Osteoblast (primary cell): Measurements from ENCODE around the gene TMEM167B. TPM values are rescaled to one million over a fixed set of nuclear protein-coding genes. Genes with fewer than 3 reads are reported as not detected.
A peak's percentile ranks its signal among the peaks of the same experiment; 100 is the strongest.

Experiments
- DNase-seq: peaks from one replicate; pipeline ENCODE4 v3.0.0; 2011; ENCODE audit warnings: low spot score, mixed read lengths; ENCODE audit not compliant: insufficient read length; ENCODE audit errors: missing footprints
- H2AFZ ChIP-seq: 2 replicates; pipeline ENCODE4 v1.6.0; 2011; ENCODE audit warnings: mild to moderate bottlenecking, low read length
- H3K27ac ChIP-seq: 2 replicates; pipeline ENCODE4 v1.5.1; 2011; ENCODE audit warnings: mild to moderate bottlenecking, low read depth, low read length, moderate library complexity
- H3K27me3 ChIP-seq: 2 replicates; pipeline ENCODE4 v1.6.0; 2012; ENCODE audit warnings: mild to moderate bottlenecking, control low read depth, inconsistent platforms, low read length, moderate library complexity; ENCODE audit not compliant: insufficient read depth
- H3K36me3 ChIP-seq: 2 replicates; pipeline ENCODE4 v1.5.1; 2011; ENCODE audit warnings: mild to moderate bottlenecking, low read length, control low read depth, moderate library complexity; ENCODE audit not compliant: insufficient read depth
- H3K4me1 ChIP-seq: 2 replicates; pipeline ENCODE4 v1.5.1; 2011; ENCODE audit warnings: mild to moderate bottlenecking, low read length, control low read depth, moderate library complexity; ENCODE audit not compliant: insufficient read depth
- H3K4me2 ChIP-seq: 2 replicates; pipeline ENCODE4 v1.6.0; 2011; ENCODE audit warnings: mild to moderate bottlenecking, low read length; ENCODE audit not compliant: insufficient read depth
- H3K4me3 ChIP-seq: fragments of 200-600 bp; sonication (generic); 3 replicates; pipeline ENCODE4 v1.5.1; 2012; ENCODE audit warnings: mild to moderate bottlenecking, low read length, inconsistent platforms; ENCODE audit not compliant: insufficient read depth
- H3K79me2 ChIP-seq: 2 replicates; pipeline ENCODE4 v1.6.0; 2012; ENCODE audit warnings: mild to moderate bottlenecking, low read length, control low read depth, inconsistent platforms; ENCODE audit not compliant: insufficient read depth
- H3K9me3 ChIP-seq: 2 replicates; pipeline ENCODE4 v1.5.1; 2011; ENCODE audit warnings: low read depth, low read length, control low read depth
- H4K20me1 ChIP-seq: 2 replicates; pipeline ENCODE4 v1.6.0; 2012; ENCODE audit warnings: mild to moderate bottlenecking, low read length, control low read depth; ENCODE audit not compliant: insufficient read depth
- total RNA-seq: library from RNA; depleted of rRNA; stranded (reverse); fragments of >200 nt; gene quantifications from 2 replicates; pipeline ENCODE4 v1.2.3, GENCODE V29; 2012
- TF ChIP-seq, protein P1 (sequence below): IDR thresholded peaks from 2 replicates; pipeline ENCODE4 v1.5.1; 2011; ENCODE audit warnings: mild to moderate bottlenecking, low read depth, low read length, moderate library complexity; ENCODE audit errors: extremely low read depth

Gene TMEM167B
- total RNA-seq, 1 donor = 24.6 TPM

DNA sequence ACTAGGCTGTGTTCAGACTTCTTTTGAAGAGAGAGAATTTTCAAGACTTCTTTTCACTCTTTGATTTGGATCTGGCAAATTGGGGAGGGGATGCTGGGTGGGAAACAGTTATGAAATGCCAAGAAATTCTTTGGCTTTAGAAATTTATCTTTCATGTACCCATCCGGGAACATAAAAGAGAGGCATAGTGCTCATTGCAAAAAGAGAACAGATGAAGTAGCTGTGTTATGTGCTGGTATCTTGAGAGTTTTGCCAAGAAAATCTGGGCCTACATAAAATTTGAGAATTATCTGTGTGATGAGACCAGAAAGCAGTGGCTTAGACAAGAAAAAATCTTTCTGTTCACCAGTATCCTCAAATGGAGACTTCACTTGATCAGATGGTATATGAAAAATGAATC is 4.3 kb downstream of the TMEM167B start:
- Histone ChIP-seq H3K27ac (no peak overlapping the region), H3K9me3 (no peaks in the 10 kb centered on the region), H3K4me1 (peaks cover 17% of the 10 kb centered on the region), H3K27me3 (no peaks in the 10 kb centered on the region), H3K4me3 (no peak overlapping the region), H3K79me2 (peaks cover 48% of the 10 kb centered on the region), H3K4me2 (no peak overlapping the region), H3K36me3 (peaks cover 21% of the 10 kb centered on the region), H4K20me1 (no peaks in the 10 kb centered on the region), H2AFZ (no peak overlapping the region)
- TF ChIP-seq, protein P1, sequence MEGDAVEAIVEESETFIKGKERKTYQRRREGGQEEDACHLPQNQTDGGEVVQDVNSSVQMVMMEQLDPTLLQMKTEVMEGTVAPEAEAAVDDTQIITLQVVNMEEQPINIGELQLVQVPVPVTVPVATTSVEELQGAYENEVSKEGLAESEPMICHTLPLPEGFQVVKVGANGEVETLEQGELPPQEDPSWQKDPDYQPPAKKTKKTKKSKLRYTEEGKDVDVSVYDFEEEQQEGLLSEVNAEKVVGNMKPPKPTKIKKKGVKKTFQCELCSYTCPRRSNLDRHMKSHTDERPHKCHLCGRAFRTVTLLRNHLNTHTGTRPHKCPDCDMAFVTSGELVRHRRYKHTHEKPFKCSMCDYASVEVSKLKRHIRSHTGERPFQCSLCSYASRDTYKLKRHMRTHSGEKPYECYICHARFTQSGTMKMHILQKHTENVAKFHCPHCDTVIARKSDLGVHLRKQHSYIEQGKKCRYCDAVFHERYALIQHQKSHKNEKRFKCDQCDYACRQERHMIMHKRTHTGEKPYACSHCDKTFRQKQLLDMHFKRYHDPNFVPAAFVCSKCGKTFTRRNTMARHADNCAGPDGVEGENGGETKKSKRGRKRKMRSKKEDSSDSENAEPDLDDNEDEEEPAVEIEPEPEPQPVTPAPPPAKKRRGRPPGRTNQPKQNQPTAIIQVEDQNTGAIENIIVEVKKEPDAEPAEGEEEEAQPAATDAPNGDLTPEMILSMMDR = no peak
- no peak for DNase-seq

DNA sequence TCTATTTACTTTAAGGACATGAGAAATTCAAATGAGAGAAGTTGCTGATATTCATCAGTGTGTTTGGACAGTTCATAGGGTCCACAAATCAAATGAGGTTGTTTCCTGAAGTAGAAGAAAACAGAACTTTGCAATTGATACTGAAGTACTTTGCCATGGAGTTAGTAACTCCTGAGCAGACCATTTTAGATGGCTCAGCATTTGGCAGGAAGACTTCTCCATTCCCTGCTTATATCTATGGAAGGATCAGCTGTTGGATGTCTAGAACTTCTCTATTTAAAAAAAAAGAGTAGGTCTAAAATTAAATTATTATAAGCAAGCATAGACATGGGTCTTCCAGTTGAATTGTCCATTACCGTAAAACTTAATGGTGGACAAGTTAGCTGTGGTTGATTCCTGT is 5.1 kb downstream of the TMEM167B start:
- H3K27ac ChIP-seq = no peak overlapping the region
- peaks cover 55% of the 10 kb centered on the region for H3K79me2 ChIP-seq
- no peaks in the 10 kb centered on the region for H4K20me1 ChIP-seq
- H3K9me3 ChIP-seq = no peaks in the 10 kb centered on the region
- TF ChIP-seq, protein P1 = no peak
- H2AFZ ChIP-seq = no peak overlapping the region
- peaks cover 21% of the 10 kb centered on the region for H3K36me3 ChIP-seq
- no peak overlapping the region for H3K4me2 ChIP-seq
- H3K4me3 ChIP-seq = no peak overlapping the region
- peaks cover 17% of the 10 kb centered on the region for H3K4me1 ChIP-seq
- no peaks in the 10 kb centered on the region for H3K27me3 ChIP-seq
- DNase-seq = no peak

DNA sequence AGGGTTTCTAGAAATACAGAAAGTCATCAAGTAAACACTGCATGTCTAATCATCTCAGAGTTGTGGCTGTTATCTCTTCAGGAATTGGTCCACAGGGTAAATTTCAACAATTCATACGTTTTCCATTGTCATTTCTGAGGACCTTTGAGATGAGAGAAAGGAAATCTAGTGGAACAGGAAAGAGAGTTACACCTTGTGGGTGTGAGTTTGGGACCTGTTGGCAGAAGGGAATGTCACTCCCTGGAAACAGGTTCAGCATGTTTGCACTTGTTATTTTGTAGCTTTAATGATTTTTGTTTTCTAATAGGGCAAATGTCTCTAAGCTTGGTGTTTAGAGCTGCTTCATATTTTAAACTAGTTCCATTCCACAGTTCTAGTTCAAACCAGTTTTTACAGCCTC is 5.6 kb downstream of the TMEM167B start:
- no peak for DNase-seq
- H3K79me2 ChIP-seq = peaks cover 55% of the 10 kb centered on the region
- H3K4me2 ChIP-seq = no peak overlapping the region
- no peaks in the 10 kb centered on the region for H4K20me1 ChIP-seq
- H3K4me1 ChIP-seq = peaks cover 20% of the 10 kb centered on the region
- H3K36me3 ChIP-seq = peaks cover 21% of the 10 kb centered on the region
- H3K9me3 ChIP-seq = no peaks in the 10 kb centered on the region
- no peaks in the 10 kb centered on the region for H3K27me3 ChIP-seq
- H3K4me3 ChIP-seq = no peak overlapping the region
- no peak overlapping the region for H3K27ac ChIP-seq
- TF ChIP-seq, protein P1 = no peak
- H2AFZ ChIP-seq = no peak overlapping the region

DNA sequence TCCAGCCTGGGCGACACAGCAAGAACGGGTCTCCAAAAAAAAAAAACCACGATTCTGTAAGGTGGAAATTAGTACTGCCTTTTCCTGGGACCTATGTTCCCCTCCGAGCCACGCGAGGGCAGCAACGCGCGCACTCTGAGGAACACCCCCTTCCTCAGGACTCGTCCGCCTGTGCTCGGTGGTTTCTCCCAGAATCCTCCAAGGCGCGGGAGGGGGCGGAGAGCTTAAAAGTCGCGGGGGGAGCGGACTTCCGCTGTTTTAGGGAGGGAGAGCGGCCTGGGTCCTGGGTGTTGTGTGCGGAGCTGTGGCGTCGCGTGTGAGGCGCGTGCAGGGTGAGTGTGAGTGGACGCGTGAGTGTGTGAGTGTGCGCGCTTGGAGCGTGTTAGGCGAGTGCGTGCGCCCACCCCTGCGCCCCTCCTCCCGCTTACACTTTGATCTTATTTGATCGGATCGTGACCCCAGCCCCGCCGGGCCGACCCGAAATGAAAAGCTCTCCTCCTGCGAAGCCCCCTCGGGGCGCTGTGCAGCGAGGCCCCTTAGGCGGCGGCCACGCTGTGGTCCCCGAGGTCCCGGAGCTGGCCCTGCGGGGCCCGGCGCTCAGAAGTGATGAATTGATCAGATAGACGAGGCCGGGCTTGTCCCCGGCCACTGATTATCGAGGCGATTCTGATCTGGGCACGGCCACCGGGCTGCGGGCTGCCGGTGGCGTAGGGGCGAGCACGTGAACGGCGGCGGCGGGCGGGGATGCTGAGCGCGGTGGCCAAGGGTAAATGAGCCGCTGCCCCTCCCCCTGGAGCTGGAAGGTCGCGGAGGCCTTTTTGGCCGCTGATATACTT is 9.6 kb downstream of the TMEM167B start:
- H2AFZ ChIP-seq = peak overlapping the region; percentile 97
- TF ChIP-seq, protein P1 = peak; percentile 88
- H3K4me1 ChIP-seq = peaks cover 2% of the 10 kb centered on the region
- H3K27me3 ChIP-seq = no peaks in the 10 kb centered on the region
- H3K36me3 ChIP-seq = no peaks in the 10 kb centered on the region
- H3K9me3 ChIP-seq = no peaks in the 10 kb centered on the region
- H3K79me2 ChIP-seq = peaks cover 26% of the 10 kb centered on the region
- no peaks in the 10 kb centered on the region for H4K20me1 ChIP-seq
- peak overlapping the region; percentile 89 for H3K27ac ChIP-seq
- DNase-seq = peak; percentile 98
- H3K4me2 ChIP-seq = peak overlapping the region; percentile 96
- peak overlapping the region; percentile 99 for H3K4me3 ChIP-seq
